Thyroid gland (tissue), 4 donors: ENCODE measurements around the gene DSTN.

Source experiments
- POLR2A ChIP-seq, 2 donors: fragments of 450-650 bp; IDR thresholded peaks; one replicate each; pipeline ENCODE4 v1.6.1; 2017; ENCODE audit warnings: antibody characterized with exemption in 2 of 2, mild to moderate bottlenecking in 2 of 2, moderate library complexity in 1 of 2
- TF ChIP-seq, protein P1 (sequence below), 6 experiments: fragments of 200-600 bp in 3 of 6; fragments of 450-650 bp in 3 of 6; sonication (generic) in 3 of 6; IDR thresholded peaks; one replicate each; pipeline ENCODE4 v1.5.1; 2016 to 2019; ENCODE audit warnings: antibody characterized with exemption in 6 of 6, mild to moderate bottlenecking in 2 of 6, inconsistent platforms in 1 of 6, moderate library complexity in 1 of 6

DNA sequence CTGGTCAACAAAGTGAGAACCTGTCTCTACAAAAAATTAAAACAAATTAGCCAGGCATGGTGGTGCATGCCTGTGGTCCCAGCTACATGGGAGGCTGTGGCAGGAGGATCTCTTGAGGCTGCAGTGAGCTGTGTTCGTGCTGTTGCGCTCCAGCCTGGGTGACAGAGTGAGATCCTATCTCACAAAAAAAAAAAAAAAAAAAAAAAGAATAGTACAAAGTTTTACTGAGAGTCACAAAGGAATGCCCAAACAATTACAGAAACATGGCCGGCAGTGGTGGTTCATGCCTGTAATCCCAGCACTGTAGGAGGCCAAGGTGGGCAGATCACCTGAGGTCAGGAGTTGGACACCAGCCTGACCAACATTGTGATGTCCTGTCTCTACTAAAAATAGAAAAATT, 14.8 kb upstream of the DSTN start:
- no peak for TF ChIP-seq POLR2A (IDR thresholded peaks at IDR 0.05)
- TF ChIP-seq, protein P1, sequence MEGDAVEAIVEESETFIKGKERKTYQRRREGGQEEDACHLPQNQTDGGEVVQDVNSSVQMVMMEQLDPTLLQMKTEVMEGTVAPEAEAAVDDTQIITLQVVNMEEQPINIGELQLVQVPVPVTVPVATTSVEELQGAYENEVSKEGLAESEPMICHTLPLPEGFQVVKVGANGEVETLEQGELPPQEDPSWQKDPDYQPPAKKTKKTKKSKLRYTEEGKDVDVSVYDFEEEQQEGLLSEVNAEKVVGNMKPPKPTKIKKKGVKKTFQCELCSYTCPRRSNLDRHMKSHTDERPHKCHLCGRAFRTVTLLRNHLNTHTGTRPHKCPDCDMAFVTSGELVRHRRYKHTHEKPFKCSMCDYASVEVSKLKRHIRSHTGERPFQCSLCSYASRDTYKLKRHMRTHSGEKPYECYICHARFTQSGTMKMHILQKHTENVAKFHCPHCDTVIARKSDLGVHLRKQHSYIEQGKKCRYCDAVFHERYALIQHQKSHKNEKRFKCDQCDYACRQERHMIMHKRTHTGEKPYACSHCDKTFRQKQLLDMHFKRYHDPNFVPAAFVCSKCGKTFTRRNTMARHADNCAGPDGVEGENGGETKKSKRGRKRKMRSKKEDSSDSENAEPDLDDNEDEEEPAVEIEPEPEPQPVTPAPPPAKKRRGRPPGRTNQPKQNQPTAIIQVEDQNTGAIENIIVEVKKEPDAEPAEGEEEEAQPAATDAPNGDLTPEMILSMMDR (IDR thresholded peaks at IDR 0.05) = no peak
